ENCODE measurements around the gene ATP10A.

GRCh38 chr15:25847051-25847450, 16.1 kb downstream of the ATP10A start:
- TF ChIP-seq NRF1 (IDR thresholded peaks at IDR 0.05; ENCODE audit: low read depth, low read length) (no peak), ATF2 (IDR thresholded peaks at IDR 0.05; ENCODE audit: low read length) (no peak), CTCF (IDR thresholded peaks at IDR 0.05; ENCODE audit: control extremely low read depth in 1 of 3, insufficient read depth in 1 of 3, low read depth in 1 of 3, low read length in 3 of 3) (no peak), POLR2A (IDR thresholded peaks at IDR 0.05; ENCODE audit: control extremely low read depth in 1 of 2, low read depth in 2 of 2, low read length in 2 of 2) (no peak), EZH2 (IDR thresholded peaks at IDR 0.05; ENCODE audit: low read depth, low read length, severe bottlenecking) (no peak), POLR2AphosphoS5 (IDR thresholded peaks at IDR 0.05; ENCODE audit: low read depth, low read length) (no peak), SUZ12 (IDR thresholded peaks at IDR 0.05; ENCODE audit: low read length) (no peak), BRCA1 (IDR thresholded peaks at IDR 0.05; ENCODE audit: low read depth, low read length) (no peak), TBP (IDR thresholded peaks at IDR 0.05; ENCODE audit: low read depth, low read length) (no peak), GABPA (IDR thresholded peaks at IDR 0.05; ENCODE audit: borderline replicate concordance, insufficient read depth, low read length) (no peak)
- TF ChIP-seq, protein P1, sequence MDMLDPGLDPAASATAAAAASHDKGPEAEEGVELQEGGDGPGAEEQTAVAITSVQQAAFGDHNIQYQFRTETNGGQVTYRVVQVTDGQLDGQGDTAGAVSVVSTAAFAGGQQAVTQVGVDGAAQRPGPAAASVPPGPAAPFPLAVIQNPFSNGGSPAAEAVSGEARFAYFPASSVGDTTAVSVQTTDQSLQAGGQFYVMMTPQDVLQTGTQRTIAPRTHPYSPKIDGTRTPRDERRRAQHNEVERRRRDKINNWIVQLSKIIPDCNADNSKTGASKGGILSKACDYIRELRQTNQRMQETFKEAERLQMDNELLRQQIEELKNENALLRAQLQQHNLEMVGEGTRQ (IDR thresholded peaks at IDR 0.05; ENCODE audit: low read length): no peak

All from H1 (cell line).